Endothelial cell of umbilical vein (primary cell): Measurements from ENCODE around the gene NCF4.

Experiments
- CTCF ChIP-seq, 2 donors: IDR thresholded peaks; 1 replicate in 1 of 2; 2 replicates in 1 of 2; pipeline ENCODE4 v1.5.1; 2011; ENCODE audit warnings: low read length in 2 of 2, mild to moderate bottlenecking in 2 of 2, moderate library complexity in 2 of 2, control low read depth in 1 of 2, inconsistent platforms in 1 of 2, low read depth in 1 of 2; ENCODE audit not compliant: insufficient read depth in 1 of 2; ENCODE audit errors: extremely low read depth in 1 of 2
- EZH2 ChIP-seq: IDR thresholded peaks from 2 replicates; pipeline ENCODE4 v1.6.1; 2012; ENCODE audit warnings: borderline replicate concordance, low read depth, mild to moderate bottlenecking, moderate library complexity, low read length, inconsistent platforms; ENCODE audit not compliant: severe bottlenecking
- GATA2 ChIP-seq: IDR thresholded peaks from 2 replicates; pipeline ENCODE4 v1.7.0; 2011; ENCODE audit warnings: low read depth, mild to moderate bottlenecking, moderate library complexity, mixed read lengths, low read length; ENCODE audit not compliant: insufficient read length, insufficient read depth
- MYC ChIP-seq: IDR thresholded peaks from one replicate; pipeline ENCODE4 v1.6.1; 2011; ENCODE audit warnings: mild to moderate bottlenecking, low read depth, low read length
- POLR2A ChIP-seq: IDR thresholded peaks from 2 replicates; pipeline ENCODE4 v1.6.1; 2012; ENCODE audit warnings: low read depth, mild to moderate bottlenecking, control low read depth, low read length
- POLR2AphosphoS5 ChIP-seq: IDR thresholded peaks from 2 replicates; pipeline ENCODE4 v1.6.1; 2012; ENCODE audit warnings: low read depth, mild to moderate bottlenecking, control low read depth, low read length, moderate library complexity; ENCODE audit not compliant: insufficient read depth

DNA sequence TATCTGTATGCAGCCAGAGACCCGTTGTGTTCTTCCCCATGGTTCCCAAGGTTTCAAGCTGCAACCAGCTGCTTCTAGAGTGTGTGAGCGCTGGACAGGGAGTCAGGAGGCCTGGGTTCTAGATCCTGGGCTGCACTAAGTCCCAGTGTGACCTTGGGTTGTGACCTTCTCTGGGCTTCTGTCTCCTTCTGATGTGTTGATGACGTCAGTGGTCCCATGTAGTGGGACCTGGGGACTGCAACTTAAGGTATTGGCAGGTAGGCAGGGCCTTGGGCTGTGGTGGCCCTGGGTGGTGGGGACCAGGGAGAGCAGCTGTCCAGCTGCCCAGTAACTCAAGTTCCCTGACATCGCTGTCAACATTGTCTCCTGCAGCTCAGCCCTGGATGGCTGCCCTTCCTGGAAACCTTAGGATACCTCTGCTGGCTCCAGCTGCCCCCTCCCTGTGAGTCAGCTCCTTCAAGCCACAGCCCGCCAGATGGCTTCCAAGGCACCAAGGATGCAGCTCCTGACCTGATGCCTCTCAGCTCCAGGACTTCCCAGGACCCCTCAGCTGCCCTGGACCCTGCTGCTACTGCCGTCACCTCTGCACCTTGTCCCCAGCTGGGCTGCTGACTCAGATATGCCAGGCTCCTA lies 42.7 kb upstream of the NCF4 start:
- TF ChIP-seq POLR2A, result no peak
- TF ChIP-seq POLR2AphosphoS5, result no peak
- TF ChIP-seq MYC, result no peak
- no peak for TF ChIP-seq CTCF (IDR thresholded peaks at IDR 0.05; ENCODE audit: extremely low read depth in 1 of 2, insufficient read depth in 1 of 2, low read depth in 1 of 2, low read length in 2 of 2)
- TF ChIP-seq EZH2, result no peak
- no peak for TF ChIP-seq GATA2
